ENCODE measurements around the gene MPZ.
"Not testable (repeated sequence)": the region's sequence is repeated elsewhere in the genome, so short reads cannot be mapped to it uniquely, and the experiment has no call there.

MPZ gene

DNA sequence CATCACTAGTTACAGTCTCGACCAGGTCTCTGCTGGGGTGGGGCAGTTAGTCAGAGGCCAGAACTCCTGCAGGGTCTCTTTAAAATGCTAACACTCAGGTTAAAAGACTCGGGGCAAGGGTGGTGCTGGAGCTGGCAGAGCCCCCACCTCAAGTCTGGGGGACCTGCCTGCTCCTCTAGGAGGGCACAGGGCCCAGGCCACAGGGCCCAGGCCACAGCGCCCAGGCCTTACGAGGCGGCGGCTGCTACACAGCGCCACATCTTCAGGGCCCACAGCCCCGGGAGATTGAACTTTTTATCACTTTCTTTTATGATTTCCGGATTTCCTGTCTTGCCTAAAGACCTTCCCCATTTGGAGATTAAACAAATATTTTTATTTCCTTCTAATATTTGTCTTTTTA lies 10.4 kb downstream of the MPZ start:
- no peak for DNase-seq

DNA sequence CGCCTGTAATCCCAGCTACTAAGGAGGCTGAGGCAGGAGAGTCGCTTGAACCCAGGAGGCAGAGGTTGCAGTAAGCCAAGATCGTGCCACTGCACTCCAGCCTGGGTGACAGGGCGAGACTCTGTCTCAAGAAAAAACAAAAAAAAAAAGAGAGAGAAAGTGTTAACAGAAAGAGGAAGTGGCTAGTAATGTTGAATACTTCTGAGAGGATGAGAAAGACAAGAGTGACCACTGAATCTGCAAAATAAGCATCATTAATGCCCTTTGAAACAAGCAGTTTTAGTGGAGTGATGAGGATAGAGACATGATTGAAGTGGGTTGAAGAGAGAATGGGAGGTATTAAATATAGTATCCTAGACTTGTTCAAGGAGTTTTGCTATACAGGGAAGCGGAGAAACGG lies 11.7 kb downstream of the MPZ start:
- no peak for DNase-seq

DNA sequence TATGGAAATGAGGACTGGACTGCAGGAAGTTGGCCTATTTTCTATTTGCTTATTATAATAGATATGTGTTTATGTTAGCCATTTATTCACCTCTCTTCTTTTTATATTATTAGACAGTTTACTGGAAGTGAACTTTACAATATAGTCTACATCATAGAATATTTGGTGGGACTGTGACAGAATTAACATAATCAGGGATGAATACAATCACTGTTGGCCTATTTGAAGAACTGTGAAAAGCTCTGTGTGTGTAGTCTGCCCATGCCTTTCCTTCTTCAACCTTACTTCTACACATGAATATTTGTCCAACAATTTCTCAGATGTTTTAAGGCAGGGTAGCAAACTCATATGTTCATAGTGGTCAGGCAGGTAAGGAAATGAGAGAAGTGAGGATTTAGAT lies 12.4 kb downstream of the MPZ start:
- no peak for DNase-seq

DNA sequence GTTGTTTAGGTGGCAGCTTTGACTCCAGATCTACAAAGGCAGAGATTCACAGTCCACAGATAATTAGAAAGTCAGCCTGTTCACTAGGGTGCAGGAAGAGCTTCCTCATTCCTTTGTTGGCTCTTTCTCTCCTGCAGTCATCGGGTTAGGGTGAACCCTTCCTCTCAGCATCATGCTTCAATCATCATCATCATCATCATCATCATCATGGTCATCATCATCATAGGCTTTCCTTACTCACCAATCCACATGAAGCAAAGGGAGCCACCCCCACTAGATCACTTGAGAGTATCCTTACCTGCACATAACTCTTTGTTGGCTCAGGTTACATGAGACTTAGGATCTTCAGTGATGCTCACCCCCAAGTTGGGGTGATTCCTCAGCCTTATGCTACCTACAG lies 19.0 kb downstream of the MPZ start:
- DNase-seq: no peak

DNA sequence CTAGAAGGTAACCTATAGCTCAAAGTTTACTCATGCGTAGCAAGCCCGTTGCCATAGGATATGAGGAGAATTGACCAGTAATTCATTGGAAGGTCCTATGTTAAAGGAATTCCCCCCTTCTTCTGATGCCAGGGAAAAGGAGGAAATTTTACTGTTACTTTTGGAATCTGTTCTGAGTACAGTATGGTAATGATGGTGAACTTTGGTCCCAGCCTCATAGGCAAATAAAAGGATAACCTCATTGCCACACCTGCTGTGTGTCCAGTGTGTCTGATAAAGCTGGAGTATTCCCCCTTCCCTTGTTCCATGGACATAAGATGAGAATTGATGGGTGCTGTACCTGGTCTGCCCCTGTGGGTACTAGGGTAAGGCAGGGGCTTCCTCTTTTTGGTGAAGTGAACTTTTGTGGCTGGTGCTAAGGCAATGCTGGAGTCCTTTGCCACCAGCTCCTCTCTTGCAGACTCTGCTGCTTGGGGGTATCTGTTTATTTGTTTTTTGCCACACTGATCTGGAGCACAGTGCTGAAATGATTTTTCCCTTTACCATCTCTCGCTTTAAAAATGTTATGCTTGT lies 22.2 kb downstream of the MPZ start:
- DNase-seq: no peak

DNA sequence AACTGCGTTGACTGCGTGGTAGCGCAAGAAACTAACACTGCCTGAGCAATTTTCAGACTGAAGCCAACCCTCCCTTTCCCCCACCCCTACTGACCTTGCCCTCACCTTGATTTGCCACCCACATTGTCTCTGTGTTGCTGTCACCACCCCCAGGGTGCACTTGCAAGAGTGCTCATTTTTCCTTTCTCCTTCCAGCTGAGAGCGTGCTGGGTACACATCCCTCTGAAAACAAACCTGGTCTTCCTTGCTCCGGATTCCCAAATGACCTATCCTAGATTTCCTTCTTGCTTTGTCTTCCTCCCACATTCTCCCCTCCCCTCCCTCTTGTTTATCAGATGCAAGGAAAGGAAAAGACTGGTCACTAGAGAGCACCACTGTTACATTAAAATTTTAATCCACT lies 24.2 kb downstream of the MPZ start:
- no peak for DNase-seq

DNA sequence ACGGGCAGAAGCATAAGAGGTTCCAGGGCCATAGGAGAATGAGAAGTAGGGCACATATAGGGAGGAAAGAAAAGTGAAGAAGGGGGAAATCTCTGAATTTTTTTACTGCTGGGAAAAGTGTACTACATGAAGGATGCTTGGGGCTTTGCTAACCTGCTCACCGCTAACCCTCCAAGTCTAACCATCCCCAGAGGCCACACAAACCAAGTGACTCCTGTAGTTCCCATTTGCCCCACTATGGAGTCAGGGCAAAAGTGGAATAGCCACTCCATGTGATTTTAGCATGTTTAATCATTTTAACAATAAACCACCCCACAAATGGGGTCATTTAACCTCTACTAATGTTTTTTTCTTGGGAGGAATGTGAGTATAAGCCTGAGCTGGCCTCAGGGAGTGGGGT lies 24.7 kb downstream of the MPZ start:
- no peak for DNase-seq

DNA sequence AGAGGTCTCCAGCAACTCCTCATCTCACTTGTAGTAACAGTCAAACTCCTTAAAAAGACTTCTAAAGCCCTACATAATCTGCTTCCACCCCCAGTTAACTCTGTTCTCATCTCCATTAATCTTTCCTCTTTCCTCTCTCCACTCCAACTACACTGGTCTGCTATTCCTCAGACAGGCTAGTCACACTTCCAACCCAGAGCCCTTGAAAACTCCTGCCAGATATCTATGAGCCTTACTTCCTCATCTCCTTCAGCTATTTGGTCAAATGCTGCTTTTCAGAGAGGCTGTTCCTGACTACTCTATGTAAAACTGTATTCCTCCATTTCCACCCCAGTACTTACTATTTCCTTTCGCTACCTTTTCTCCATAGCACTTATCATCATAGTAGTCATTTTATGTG lies 26.8 kb downstream of the MPZ start:
- no peak for DNase-seq

DNA sequence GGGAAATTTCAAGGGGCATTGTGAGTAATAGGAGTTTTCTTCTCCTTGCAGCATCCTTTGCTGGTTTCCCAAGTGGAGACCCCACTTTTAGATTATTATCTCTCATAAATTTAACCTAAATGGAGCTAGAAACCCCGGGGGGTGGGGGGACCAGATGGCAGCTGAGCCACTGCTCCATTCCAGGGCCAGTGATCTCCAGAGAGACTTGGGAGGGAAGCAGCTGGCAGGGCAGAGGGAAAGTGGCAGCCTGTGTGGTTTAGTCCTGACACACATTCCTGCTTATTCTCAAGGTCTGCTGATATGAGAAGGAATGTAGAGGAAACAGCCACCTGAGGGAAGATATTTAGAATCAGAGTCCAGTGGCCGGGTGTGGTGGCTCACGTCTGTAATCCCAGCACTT lies 34.9 kb downstream of the MPZ start:
- no peak for DNase-seq

DNA sequence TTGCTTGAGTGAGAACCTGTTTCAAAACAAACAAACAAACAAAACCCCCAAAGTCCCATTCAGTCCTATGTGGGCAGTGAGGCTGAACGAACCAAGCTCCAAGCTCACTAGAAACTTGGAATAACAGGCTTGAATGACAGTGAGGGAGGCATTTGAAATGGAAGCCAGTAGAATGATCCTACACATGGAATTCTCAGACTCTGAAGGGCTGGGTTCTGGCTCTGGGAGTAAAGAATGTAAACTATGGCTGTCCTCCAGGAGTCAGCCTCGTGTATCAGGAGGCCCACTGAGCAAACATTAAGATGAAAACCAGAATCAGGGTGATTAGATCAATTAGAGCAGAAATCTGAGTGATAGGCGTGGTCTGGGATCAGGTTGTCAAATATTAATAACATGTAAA lies 36.4 kb downstream of the MPZ start:
- no peak for DNase-seq

DNA sequence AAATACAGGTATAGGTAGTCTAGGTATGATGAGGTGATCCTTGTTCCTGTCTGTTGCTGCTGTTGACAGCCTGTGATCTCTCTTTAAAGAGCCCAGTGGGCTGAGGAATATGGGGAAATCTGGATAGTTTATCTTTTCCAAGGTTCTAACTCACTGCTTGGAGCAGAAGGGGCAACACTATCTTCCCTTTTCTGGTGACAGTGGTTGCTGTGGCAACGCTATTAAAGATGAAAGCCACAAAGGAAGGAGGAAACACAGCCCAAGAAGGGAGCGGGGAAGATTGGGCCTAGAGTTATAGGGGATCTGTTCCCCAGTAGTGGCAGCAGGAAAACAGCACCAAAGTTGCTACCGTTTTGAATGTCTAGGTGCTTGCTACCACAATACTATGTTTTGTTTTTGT lies 42.4 kb downstream of the MPZ start:
- DNase-seq: no peak

DNA sequence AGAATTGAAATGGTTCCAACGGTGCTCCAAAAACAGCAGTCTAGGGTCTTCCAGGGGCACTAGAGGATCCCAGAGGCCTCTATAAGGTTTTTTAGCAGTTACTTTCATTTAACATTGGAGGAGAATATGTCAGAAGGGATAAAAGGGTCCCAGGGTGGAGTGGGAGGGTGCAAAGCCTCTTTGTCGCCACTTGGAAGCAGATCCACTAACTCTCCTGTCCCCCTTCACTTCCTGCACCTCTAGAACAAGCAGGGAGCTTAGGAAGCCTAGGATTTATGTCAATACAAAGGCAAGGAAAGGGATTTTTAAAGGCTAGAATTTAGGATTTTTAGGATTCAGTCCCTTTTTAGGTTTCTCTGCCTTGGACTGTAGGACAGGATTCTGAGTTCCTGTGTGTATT lies 42.9 kb downstream of the MPZ start:
- DNase-seq: no peak

DNA sequence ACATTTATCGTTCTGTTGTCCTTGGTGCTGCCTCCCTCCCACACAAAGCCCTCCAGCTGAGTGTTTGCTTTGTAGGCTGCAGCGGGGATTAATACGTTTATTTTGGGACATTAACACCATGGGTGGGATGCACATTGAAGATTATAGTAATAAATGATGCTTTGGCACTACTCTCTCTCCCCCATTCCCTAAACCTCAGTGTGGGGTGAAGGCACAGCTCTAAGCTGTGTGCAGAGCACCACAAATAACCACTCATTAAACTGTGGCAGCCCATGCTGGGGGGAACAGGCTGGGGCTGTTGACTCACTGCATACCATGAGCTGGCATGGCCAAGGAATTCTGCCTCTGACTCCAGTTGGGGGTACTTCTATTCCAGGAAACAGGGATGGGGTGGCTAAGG lies 43.6 kb downstream of the MPZ start:
- no peak for DNase-seq

DNA sequence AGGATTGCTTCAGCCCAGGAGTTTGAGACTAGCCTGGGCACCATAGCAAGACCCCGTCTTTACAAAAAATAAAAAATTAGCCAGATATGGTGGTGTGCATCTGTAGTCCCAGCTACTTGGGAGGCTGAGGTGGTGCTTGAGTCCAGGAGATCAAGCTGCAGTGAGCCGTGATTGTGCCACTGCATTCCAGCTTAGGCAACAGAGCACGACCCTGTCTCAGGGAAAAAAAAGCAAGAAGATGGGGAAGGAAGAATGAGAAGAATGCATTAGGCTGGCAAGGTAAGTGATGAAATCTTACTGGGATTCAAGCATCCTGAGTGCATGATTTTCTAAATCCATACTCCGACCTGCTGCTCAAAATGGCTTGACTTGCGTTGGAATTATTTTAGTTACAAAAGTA lies 44.5 kb downstream of the MPZ start:
- DNase-seq: no peak

DNA sequence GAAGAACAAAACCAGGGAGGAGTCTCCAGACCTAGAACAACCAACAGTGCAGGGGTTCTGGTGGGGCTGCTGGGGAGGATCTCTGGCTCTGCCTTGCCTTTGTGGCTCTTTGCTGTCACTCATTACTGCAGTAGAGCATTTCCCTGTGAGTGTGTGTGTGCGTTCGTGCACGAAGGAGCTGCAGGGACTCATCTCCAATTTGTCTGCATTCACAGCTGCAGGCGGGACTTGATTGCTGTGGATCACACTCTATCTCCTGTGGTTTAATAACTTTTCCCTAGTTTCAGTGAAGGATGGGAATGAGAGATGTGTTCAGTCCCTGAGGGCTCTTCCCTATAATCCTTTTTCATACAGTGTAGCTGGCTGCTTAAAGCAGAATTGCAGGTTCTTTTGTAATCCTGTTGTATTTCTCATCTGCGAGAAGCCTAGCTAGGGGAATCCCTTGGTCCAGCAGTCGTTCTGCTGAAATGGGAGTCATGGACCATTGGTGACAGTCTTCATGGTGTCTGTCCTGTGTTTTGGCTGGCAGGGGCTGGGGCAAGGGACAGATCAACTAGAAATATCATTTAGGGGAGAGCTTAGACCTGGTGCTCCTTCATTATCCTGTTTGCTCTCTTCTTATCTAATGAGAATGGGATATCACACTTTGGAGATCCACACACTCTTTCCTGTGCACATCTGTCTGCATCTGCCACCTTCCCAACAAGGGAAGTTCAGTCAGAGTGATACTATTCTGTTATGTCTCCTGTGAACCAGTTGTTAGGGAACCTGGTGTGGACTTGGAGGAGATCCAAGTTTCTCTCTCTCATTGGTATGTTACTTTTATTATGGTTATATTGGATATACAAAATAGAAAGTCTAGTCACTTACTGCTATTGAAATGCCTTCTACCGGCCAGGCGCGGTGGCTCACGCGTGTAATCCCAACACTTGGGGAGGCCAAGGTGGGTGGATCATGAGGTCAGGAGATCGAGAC lies 48.2 kb downstream of the MPZ start:
- DNase-seq: no peak

DNA sequence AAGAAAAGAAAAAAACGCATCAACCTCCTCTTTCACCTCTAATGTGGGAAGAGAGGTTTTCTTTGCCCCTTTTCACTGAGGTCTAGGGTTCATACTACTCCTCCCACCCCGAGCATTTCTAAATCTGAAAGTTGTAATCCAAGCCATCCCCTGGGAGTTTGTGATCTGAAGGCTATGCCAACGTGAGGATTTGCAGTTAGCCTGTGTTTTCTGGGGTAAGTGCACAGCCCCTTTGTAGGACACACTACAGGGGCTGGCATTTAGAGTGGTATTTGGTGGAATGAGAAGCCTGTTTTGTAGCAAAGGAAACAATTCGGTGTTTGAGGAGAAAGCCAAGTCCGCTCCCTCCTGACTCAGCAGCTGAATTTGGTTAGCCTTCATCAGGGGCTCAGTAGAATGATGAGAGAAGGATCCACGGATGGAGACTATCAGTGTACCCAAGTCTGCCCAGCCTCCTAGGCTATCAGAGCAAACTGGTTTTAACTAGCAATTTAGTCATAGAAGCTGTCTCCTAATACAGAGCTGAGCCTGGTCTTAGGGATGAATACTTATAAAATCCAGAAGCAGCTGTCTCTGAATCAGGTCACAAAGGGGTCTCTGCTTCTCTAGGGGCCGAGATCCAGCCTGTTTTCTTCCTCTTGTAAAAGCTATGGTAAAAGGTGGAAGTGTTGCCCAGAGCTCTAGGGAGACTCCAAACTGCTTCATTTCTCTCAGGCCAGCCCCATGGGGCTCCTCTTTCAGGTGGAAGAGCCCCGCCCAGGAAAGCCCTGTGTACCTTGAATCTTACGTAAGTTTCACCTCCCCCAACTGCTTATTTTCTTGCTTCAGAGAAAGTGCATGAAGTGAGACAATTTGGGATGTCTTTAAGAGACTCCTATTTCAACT lies 49.1 kb downstream of the MPZ start:
- DNase-seq: no peak

DNA sequence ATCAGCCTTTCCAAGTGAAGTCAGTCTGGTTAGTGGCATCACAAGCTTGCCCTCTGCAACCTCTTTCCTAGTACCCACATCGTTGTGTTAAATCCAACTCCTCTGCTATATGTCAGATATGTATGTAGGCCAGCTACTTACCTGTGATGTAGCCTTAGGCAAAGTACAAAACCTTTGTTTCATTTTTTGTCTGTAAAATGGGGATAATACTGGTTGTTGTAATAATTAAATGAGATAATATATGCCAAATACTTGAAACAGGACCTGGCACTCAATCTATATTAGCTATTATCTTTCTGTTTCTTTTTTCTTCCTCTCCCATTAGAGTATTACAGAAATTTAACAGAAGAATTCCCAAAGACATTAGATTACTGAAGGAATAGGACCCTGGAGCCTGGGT lies 50.0 kb downstream of the MPZ start:
- DNase-seq: no peak

DNA sequence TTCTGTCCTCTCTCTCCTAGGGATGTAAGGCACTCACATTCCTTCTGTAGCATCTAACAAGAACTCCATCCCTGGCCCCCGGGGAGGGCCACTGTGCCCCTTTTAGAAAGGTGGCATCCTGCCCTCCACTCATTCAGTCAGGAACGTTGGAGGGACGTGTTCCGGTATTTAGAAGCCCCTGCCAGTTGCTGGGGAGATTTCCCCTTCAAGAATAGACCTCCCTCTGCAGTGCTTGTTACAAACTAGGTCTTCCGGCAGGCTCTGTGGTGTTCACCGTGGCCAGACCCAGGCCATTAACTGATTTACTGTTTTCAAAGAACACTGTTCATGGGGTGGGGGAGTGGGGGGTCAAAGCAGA lies 50.4 kb downstream of the MPZ start:
- no peak for DNase-seq

DNA sequence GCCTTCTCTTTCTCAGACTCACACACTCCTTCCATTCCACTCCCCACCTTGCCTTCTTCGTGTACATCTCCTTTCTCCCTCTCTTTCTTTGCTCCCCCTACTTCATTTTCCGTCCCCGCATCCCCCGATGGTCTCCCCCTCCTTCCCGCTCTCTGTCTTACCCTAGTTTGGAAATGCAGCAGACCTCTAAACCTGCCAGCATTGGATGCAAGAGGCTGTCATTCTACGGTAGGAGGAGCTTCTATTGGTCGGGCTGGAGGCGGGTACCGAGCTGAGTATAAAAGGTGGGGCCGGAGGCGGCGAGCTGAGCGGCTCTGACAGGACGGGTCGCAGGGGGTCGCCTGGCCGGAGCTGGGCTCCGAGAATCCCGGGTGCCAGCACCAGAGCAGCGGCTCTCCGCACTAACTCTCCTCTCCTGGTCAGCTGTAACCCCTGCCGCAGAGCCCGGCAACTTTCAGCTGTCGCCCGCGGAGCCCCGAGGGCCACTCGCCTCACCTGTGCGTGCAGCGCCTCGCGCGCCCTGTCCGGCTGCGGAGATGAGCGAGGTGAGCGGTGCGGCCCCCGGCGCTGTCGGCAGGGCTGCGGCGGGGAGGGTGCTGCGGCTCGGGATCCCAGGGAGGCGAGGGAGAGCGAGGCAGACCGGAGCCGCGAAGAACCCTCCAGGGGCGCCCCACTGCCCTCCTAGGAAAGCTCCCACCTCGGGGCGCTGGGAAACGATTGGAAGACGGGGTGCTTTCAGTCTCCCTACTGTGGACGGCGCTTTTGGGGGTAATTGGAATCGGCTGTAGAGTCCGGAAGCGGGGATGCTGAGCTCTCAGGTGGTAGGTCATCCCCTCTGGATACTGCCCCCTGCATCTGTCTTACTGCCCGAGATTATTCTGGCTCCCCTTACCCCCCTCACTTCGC lies 51.1 kb downstream of the MPZ start, which contains the start of gene PCP4L1:
PCP4L1 (plus strand) TSS at position 307 of the 906 bp plus-strand sequence; CDS start at position 537, 230 bp downstream.
- DNase-seq: no peak

DNA sequence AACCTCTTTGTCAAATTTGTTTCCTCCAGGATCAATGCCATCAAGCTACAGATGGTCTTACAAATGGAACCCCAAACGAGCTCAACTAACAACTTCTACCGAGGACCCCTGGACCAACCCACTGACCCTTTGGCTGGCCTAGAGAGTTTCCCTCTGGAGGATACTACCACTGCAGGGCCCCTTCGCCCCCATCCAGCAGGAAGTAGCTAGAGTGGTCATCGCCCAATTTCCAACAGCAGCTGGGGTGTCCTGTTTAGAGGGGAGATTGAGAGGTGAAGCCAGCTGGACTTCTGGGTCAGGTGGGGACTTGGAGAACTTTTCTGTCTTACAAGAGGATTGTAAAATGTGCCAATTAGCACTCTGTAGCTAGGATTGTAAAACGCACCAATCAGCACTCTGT lies 52.7 kb downstream of the MPZ start:
- not testable (repeated sequence) for DNase-seq

DNA sequence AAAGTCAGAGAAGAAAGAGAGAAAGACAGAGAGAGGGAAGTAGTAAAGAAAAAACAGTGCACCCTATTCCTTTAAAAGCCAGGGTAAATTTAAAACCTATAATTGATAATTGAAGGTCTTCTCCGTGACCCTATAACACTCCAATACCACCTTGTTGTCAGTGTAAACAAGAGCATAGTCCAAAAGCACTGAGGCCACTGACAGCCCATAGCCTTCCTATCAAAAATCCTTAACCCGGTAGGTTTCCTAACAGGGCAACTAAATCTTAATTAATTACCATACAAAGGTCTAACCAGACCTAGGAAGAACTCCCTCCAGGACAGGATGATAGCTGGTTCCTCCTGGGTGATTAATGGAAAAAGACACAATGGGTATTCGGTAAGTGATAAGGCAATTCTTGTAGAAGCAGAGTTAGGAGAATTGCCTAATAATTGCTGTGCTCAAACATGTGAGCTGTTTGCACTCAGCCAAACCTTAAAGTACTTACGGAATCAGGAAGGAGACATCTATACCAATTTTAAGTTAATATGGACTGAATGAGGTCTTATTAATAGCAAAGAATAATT lies 53.7 kb downstream of the MPZ start:
- not testable (repeated sequence) for DNase-seq

DNA sequence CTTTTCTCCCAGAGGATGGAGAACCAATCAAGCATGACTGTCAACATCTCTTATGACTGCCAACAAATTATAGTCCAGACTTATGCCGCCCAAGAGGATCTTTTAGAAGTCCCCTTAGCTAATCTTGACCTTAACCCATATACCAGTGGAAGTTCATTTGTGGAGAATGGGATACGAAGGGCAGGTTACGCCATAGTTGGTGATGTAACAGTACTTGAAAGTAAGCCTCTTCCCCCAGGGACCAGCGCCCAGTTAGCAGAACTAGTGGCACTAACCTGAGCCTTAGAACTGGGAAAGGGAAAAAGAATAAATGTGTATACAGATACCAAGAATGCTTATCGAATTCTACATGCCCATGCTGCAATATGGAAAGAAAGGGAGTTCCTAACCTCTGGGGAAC lies 54.5 kb downstream of the MPZ start:
- DNase-seq: not testable (repeated sequence)
